GM23338 (cell line): ENCODE data around the gene TYW1. TPM values are rescaled to one million over a fixed set of nuclear protein-coding genes. Genes with fewer than 3 reads are reported as not detected.
A peak's percentile ranks its signal among the peaks of the same experiment; 100 is the strongest.
"Not testable (repeated sequence)": the region's sequence is repeated elsewhere in the genome, so short reads cannot be mapped to it uniquely, and the experiment has no call there.

Experiments used
- ATAC-seq: fragments of 200-7000 bp; cut with Tn5 transposase; 3 replicates; pipeline ENCODE4 v1.9.1; 2020
- DNase-seq: peaks from one replicate; pipeline ENCODE4 v3.0.0-alpha.2; 2015; ENCODE audit warnings: low spot score
- H2AFZ ChIP-seq: fragments of 200-600 bp; sonication (generic); 2 replicates; pipeline ENCODE4 v1.8.0; 2016; ENCODE audit warnings: antibody characterized with exemption, mild to moderate bottlenecking, moderate library complexity
- H3F3A ChIP-seq: fragments of 200-600 bp; sonication (generic); replicated peaks from 2 replicates; pipeline ENCODE4 v1.8.0; 2017; ENCODE audit warnings: antibody characterized with exemption, mixed run types, low read depth
- H3K27ac ChIP-seq: fragments of 200-600 bp; sonication (generic); 2 replicates; pipeline ENCODE4 v1.6.1; 2016; ENCODE audit warnings: low read depth
- H3K27me3 ChIP-seq: fragments of 200-600 bp; sonication (generic); 2 replicates; pipeline ENCODE4 v1.8.0; 2016; ENCODE audit warnings: mild to moderate bottlenecking, mixed run types, moderate library complexity; ENCODE audit not compliant: insufficient read depth
- H3K36me3 ChIP-seq: fragments of 200-600 bp; sonication (generic); 2 replicates; pipeline ENCODE4 v1.8.0; 2016; ENCODE audit warnings: mild to moderate bottlenecking; ENCODE audit not compliant: insufficient read depth
- H3K4me1 ChIP-seq: fragments of 200-600 bp; sonication (generic); 2 replicates; pipeline ENCODE4 v1.8.0; 2016; ENCODE audit warnings: mild to moderate bottlenecking, moderate library complexity; ENCODE audit not compliant: insufficient read depth
- H3K4me2 ChIP-seq: fragments of 200-600 bp; sonication (generic); 2 replicates; pipeline ENCODE4 v1.7.1; 2017; ENCODE audit warnings: mixed run types
- H3K4me3 ChIP-seq: fragments of 200-600 bp; sonication (generic); 2 replicates; pipeline ENCODE4 v1.6.1; 2016; ENCODE audit warnings: mixed run types
- H3K79me2 ChIP-seq: fragments of 200-600 bp; sonication (generic); replicated peaks from 2 replicates; pipeline ENCODE4 v1.8.0; 2017; ENCODE audit warnings: mild to moderate bottlenecking; ENCODE audit not compliant: insufficient read depth
- H3K9me2 ChIP-seq: fragments of 200-600 bp; sonication (generic); 2 replicates; pipeline ENCODE4 v1.8.0; 2017; ENCODE audit not compliant: insufficient read depth
- H4K20me1 ChIP-seq: fragments of 200-600 bp; sonication (generic); replicated peaks from 2 replicates; pipeline ENCODE4 v1.8.0; 2017; ENCODE audit warnings: mild to moderate bottlenecking; ENCODE audit not compliant: insufficient read depth
- H3K27ac Mint-ChIP-seq: 2 replicates; pipeline ENCODE4 v1.8.0; 2020; ENCODE audit warnings: inconsistent platforms, mild to moderate bottlenecking, moderate library complexity, mixed read lengths
- H3K27me3 Mint-ChIP-seq: 3 replicates; pipeline ENCODE4 v1.8.0; 2022; ENCODE audit warnings: low read depth, mild to moderate bottlenecking, moderate library complexity, mixed read lengths, inconsistent platforms; ENCODE audit not compliant: insufficient read depth, poor library complexity
- H3K36me3 Mint-ChIP-seq: 3 replicates; pipeline ENCODE4 v1.8.0; 2021; ENCODE audit warnings: low read depth, mild to moderate bottlenecking, inconsistent platforms, moderate library complexity, mixed read lengths
- H3K4me1 Mint-ChIP-seq: 3 replicates; pipeline ENCODE4 v1.8.0; 2020; ENCODE audit warnings: mild to moderate bottlenecking, inconsistent platforms, mixed read lengths
- H3K4me3 Mint-ChIP-seq: 3 replicates; pipeline ENCODE4 v1.8.0; 2021; ENCODE audit warnings: moderate library complexity, mild to moderate bottlenecking, inconsistent platforms, mixed read lengths
- H3K9me3 Mint-ChIP-seq: 3 replicates; pipeline ENCODE4 v1.8.0; 2020; ENCODE audit warnings: moderate library complexity, mild to moderate bottlenecking, inconsistent platforms, mixed read lengths
- CTCF ChIP-seq, 2 experiments: fragments of 200-600 bp in 1 of 2; sonication (generic) in 1 of 2; conservative IDR thresholded peaks; 2 replicates each; pipeline versions ENCODE4 v1.5.1 to v1.6.1; 2016 to 2017; ENCODE audit warnings: antibody characterized with exemption in 2 of 2, low read depth in 2 of 2, mild to moderate bottlenecking in 2 of 2, moderate library complexity in 1 of 2
- ETS1 ChIP-seq: IDR thresholded peaks from 2 replicates; pipeline ENCODE4 v1.6.1; 2016; ENCODE audit warnings: antibody characterized with exemption
- EZH2 ChIP-seq: fragments of 200-600 bp; sonication (generic); IDR thresholded peaks from one replicate; pipeline ENCODE4 v1.8.0; 2017; ENCODE audit warnings: antibody characterized with exemption, mild to moderate bottlenecking, low read depth; ENCODE audit not compliant: unreplicated experiment
- EZH2phosphoT487 ChIP-seq: fragments of 200-600 bp; sonication (generic); IDR thresholded peaks from one replicate; pipeline ENCODE4 v1.8.1; 2018; ENCODE audit warnings: antibody characterized with exemption; ENCODE audit not compliant: unreplicated experiment
- ZNF331 ChIP-seq: fragments of 250-450 bp; sonication (Bioruptor Pico); IDR thresholded peaks from 2 replicates; pipeline ENCODE4 v1.5.0; 2020; ENCODE audit warnings: low read depth, mild to moderate bottlenecking, moderate library complexity
- polyA plus RNA-seq: library from polyadenylated mRNA; unstranded; fragments of >200 nt; fragmentation: Nextera tagmentation; extraction: Ambion mirVana; gene quantifications from 2 replicates; pipeline ENCODE4 v1.2.1, GENCODE V29; 2016
- total RNA-seq: library from RNA; depleted of rRNA; stranded (reverse); fragments of >200 nt; shearing (Covaris generic); gene quantifications from 2 replicates; pipeline ENCODE4 v1.2.3, GENCODE V29; 2014

Gene TYW1
- total and polyA plus RNA-seq, 2 experiments from 2014 or later = 15.2 to 18.1 TPM

- not testable (repeated sequence) for H3K9me3 Mint-ChIP-seq, H3K27ac ChIP-seq, H3K27me3 Mint-ChIP-seq, H3K4me2 ChIP-seq, H3K27ac Mint-ChIP-seq, H3K4me1 ChIP-seq, H3K79me2 ChIP-seq, H2AFZ ChIP-seq, H3K36me3 ChIP-seq, H3K4me3 ChIP-seq, DNase-seq, H3K36me3 Mint-ChIP-seq, H3K4me1 Mint-ChIP-seq, H3F3A ChIP-seq, ATAC-seq, H3K27me3 ChIP-seq, H3K4me3 Mint-ChIP-seq, H4K20me1 ChIP-seq, H3K9me2 ChIP-seq
Measured at GRCh38 chr7:67264000-67264399, 267.4 kb downstream of the TYW1 start.

GRCh38 chr7:67266070-67266469, 269.4 kb downstream of the TYW1 start:
- not testable (repeated sequence) for DNase-seq, H3F3A ChIP-seq, H3K4me3 ChIP-seq, H3K36me3 ChIP-seq, H4K20me1 ChIP-seq, H3K27me3 Mint-ChIP-seq, H3K4me1 ChIP-seq, H3K4me3 Mint-ChIP-seq, H3K4me1 Mint-ChIP-seq, H3K27me3 ChIP-seq, H3K9me3 Mint-ChIP-seq, ATAC-seq, H2AFZ ChIP-seq, H3K9me2 ChIP-seq, H3K27ac ChIP-seq, H3K36me3 Mint-ChIP-seq, H3K79me2 ChIP-seq, H3K27ac Mint-ChIP-seq, H3K4me2 ChIP-seq

- Histone ChIP-seq H3K36me3 (no peaks in the 10 kb centered on the region), H4K20me1 (no peaks in the 10 kb centered on the region), H2AFZ (no peak overlapping the region), H3K27me3 (no peaks in the 10 kb centered on the region), H3F3A (no peaks in the 10 kb centered on the region), H3K4me1 (no peaks in the 10 kb centered on the region), H3K4me2 (no peak overlapping the region), H3K9me2 (no peaks in the 10 kb centered on the region), H3K4me3 (no peak overlapping the region), H3K27ac (no peak overlapping the region), H3K79me2 (no peaks in the 10 kb centered on the region)
- Mint-ChIP-seq H3K27me3 (peaks cover 4% of the 10 kb centered on the region), H3K27ac (no peak overlapping the region), H3K9me3 (no peaks in the 10 kb centered on the region), H3K4me1 (peaks cover 4% of the 10 kb centered on the region; the same call in 1 of the 3 replicates), H3K36me3 (no peaks in the 10 kb centered on the region; the same call in 2 of the 3 replicates), H3K4me3 (no peak overlapping the region)
- TF ChIP-seq CTCF (conservative IDR thresholded peaks at IDR 0.05; ENCODE audit: low read depth in 2 of 2) = no peak
- no peak for TF ChIP-seq ZNF331
- TF ChIP-seq ETS1 = no peak
- TF ChIP-seq EZH2phosphoT487 = no peak
- no peak for TF ChIP-seq EZH2
- DNase-seq (no peak), ATAC-seq (peak; percentile 70)
Measured at GRCh38 chr7:67267914-67268313, 271.3 kb downstream of the TYW1 start.

- not testable (repeated sequence) for H3K4me3 ChIP-seq, DNase-seq, H3K27ac ChIP-seq, H3F3A ChIP-seq, ATAC-seq, H3K9me2 ChIP-seq, H3K36me3 Mint-ChIP-seq, H4K20me1 ChIP-seq, H3K27me3 ChIP-seq, H2AFZ ChIP-seq, H3K36me3 ChIP-seq, H3K9me3 Mint-ChIP-seq, H3K79me2 ChIP-seq, H3K4me3 Mint-ChIP-seq, H3K4me1 ChIP-seq, H3K27ac Mint-ChIP-seq, H3K27me3 Mint-ChIP-seq, H3K4me1 Mint-ChIP-seq, H3K4me2 ChIP-seq
Measured at GRCh38 chr7:67269916-67270315, 273.3 kb downstream of the TYW1 start.
